ENCODE measurements around the gene DERL2.

- TF ChIP-seq CTCF (IDR thresholded peaks at IDR 0.05) (peak in 1 of 5 experiments; percentile 14), POLR2A (IDR thresholded peaks at IDR 0.05) (no peak), EP300 (IDR thresholded peaks at IDR 0.05) (peak in 1 of 2 donors; percentile 8)
These were observed 14.8 kb upstream of the DERL2 start for GRCh38 chr17:5500589-5501391.
